Measurements from ENCODE around the gene SOX18.

Gene SOX18

GRCh38 chr20:64036346-64037198 is 12.9 kb downstream of the SOX18 start:
- no peak for DNase-seq

GRCh38 chr20:64035933-64036345 is 13.5 kb downstream of the SOX18 start, which contains the start of gene C20orf204:
Gene C20orf204, plus strand, starts transcription at chr20:64036182. Its CDS starts 142 bp downstream, at chr20:64036324.
- DNase-seq: no peak

GRCh38 chr20:64035066-64035932 is 14.1 kb downstream of the SOX18 start:
- DNase-seq: no peak

GRCh38 chr20:64033981-64034493 is 15.4 kb downstream of the SOX18 start:
- no peak for DNase-seq

GRCh38 chr20:64032706-64033624 is 16.5 kb downstream of the SOX18 start:
- no peak for DNase-seq

GRCh38 chr20:64031822-64032314 is 17.6 kb downstream of the SOX18 start:
- DNase-seq: no peak

GRCh38 chr20:64030371-64031134 is 18.9 kb downstream of the SOX18 start:
- DNase-seq: no peak

- no peak for DNase-seq
Observed at GRCh38 chr20:64029293-64030117, 19.9 kb downstream of the SOX18 start.

GRCh38 chr20:64027981-64028685 is 21.3 kb downstream of the SOX18 start:
- no peak for DNase-seq

GRCh38 chr20:64025826-64026412 is 23.5 kb downstream of the SOX18 start:
- DNase-seq: no peak

GRCh38 chr20:64025101-64025825 is 24.2 kb downstream of the SOX18 start:
- no peak for DNase-seq

GRCh38 chr20:64024141-64024990 is 25.1 kb downstream of the SOX18 start:
- DNase-seq: no peak

- no peak for DNase-seq
Observed at GRCh38 chr20:64023361-64024140, 25.9 kb downstream of the SOX18 start.

GRCh38 chr20:64022671-64023360 is 26.6 kb downstream of the SOX18 start:
- no peak for DNase-seq

GRCh38 chr20:64021124-64021975 is 28.1 kb downstream of the SOX18 start:
- DNase-seq: no peak
